Stimulated activated CD4-positive, alpha-beta T cell treated with anti-CD3 and anti-CD28 coated beads, TNF-alpha, amount 100 ng/mL, for 48 hours (primary cell): ENCODE results near the gene GALNT7.
"Not testable (repeated sequence)": the region's sequence is repeated elsewhere in the genome, so short reads cannot be mapped to it uniquely, and the experiment has no call there.

ENCODE experiments used
- DNase-seq, 3 donors: peaks; one replicate each; pipeline ENCODE4 v3.0.0-alpha.2; 2020; ENCODE audit warnings: low read depth in 3 of 3

Gene GALNT7

DNA sequence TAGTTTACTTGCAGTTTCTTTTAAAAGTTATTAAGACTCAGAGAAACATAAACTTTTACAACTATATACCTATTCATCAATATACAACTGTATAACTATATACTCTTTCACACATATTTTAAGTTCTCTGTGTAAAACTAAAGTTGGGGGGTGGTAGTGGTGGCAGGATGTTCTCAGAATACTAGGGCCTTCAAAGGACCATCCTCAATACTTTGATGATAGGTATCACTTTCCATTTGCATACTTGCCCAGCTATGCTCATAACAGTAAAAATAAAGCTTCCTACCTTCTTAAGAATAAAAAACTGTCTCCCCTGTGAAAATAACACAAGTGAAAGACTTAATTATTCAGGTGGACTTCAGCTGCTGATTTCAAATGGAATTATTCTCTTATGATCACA, 2.9 kb upstream of the GALNT7 start:
- DNase-seq, result no peak

DNA sequence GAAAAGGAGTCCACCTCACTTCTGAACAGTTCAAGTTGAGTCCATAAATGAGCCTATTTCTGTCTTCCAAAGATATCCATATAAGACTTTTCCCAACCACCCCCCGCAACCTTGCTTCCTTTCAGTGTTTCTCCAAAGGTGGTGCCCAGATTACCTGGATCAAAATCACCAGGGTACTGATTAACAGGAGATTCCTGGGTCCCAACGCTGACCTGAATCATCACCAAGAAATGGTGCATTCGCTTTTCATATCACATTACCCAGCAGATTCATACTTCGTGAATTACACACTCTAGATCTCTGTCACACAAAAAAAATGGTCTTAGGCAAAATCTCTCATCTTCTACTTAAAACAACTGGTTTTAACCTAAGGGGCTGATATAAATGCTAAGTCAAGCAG, 2.1 kb upstream of the GALNT7 start:
- DNase-seq, result no peak

DNA sequence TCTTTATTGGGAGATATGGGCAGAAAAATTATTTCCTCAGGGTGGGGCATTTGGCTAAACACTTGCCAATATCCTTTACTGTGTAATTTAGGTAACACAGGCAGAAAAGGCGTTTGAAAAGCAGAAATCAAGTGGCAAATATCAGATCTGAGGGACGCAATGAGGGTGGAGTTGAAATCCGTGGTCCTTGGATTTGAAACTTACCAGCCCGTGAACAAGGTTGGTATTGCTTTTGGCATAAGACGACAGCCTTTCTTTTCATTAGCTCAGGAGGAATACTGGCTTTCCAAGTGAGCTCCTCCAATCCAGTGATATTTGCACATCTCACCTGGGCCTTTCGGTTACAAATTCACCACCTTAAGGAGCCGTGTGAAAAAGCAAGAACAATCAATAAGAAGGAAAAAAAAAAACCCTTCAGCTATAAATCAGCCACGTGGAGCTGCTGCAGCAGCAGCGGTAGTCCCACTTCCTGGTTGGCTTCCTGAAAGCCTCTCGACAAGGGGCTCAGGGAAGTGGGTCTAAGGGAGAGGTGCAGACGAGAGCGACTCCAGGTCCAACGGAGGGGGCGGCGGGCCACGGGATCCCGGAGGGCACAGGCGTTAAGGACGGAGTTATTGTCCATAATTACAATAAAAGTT, 734 bp upstream of the GALNT7 start:
- DNase-seq, result no peak

DNA sequence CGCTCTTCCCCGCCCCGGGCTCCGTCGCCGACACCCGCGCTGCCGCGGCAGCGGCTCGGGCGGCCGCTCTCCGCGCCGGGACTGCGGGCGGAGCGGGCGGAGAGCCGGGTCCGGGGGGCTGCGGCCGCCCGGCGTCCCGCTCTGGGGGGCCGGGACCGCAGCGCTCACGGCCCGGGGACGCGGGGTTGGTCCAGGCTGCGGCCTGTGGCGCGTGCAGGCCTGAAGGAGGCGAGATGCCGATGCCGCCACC, 492 bp downstream of the GALNT7 start:
- DNase-seq, result peak in 1 of 3 donors; percentile 30

DNA sequence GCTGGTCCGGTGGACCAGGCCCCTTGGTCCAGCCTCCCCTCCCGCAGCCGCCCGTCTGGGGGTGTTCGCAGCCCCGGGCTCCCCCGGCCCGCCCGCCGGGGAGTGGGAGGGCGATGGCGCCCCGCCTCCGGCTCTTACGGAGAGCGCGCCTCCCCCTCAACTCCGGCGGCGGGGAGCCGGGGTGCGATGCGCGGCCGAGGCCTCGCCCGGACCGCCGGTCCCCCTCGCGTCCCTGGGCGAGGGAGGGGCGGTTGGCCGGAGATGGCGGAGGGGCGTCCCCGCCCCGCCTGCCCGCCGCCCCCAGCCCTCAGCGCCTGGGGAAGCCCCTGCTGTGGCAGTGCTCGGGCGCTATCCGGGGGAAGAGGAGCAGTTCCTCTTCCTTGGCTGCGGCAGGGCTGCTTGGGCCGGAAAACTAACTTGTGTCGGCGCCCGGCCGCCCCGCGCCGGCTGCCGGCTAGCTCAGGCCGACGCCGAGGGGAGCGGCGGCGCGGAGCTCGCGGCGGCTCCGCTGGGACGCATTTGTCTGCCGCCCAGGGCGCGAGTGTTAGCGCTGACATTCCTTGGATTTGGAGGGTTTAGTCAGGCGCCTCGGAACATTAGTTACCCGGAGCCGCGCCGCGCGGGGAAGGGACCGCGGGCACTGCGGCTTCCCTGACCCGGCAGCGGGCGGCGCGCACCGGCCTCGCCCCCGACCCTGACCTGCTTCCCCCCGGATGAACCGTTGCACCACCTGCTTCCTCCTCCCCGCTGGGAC, 994 bp downstream of the GALNT7 start:
- peak in 2 of 3 donors; percentile 29 to 38 for DNase-seq

DNA sequence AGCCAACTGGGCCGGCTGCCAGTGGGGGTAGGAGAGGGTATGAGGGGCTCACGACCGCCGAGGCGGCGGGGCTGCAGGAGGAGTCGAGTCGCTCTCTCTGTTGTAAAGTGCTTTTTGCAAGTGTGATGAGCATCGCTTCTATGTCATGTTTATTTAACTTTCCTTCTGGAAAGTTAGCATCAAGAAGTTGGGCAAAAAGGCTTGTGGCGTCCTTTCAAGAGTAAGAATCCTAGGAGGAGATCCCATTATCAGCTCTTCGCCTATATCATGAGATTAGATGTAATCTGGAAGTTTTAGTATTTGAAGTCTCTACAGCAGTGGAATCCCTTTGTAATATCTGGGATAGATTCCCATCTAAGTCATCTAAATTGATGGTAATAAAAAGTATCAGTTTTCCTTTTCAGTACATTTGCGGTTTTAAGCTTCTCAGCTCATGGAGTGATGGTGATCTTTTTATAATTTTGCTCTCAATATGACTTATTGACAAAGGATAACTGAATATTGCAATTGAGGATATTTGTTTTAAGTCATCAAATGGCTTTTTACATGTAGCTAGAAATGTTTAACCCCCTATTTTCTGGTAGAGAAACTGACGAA, 1.7 kb downstream of the GALNT7 start:
- no peak for DNase-seq

DNA sequence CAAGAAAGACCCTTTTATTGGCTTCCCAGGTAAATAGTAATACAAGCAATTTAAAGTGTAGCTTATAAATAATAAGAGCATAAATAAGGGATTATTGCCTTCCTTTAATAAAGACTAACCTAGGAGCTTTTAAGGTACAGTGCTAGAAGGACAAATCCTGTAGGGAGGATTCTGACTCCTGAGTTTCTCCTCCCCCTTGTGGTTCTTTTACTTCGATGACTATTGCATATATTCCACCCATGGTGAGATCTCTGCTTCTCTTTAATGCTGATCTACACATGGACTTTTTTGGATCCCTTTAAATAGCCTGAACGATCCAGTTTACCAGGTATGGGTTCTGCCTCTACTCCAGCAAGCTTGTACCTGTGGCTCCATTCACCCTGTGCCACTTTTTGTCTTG, 2.5 kb downstream of the GALNT7 start:
- no peak for DNase-seq

DNA sequence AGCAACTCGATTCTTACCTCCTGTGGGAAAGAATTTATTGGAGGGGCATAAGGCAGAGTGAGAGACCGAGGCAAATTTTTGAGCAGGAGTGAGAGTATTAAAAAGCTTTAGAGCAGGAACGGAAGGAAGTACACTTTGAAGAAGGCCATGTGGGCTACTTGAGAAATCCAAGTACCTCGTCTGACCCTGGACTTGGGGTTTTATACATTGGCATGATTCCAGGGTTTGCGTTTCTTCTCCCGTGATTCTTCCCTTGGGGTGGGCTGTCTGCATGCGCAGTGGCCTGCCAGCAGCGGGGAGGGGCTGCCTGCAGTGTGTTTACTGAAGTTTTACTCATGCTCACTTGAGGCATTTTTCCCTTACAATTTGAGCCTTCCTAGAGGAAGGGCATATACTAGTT, 3.4 kb downstream of the GALNT7 start:
- DNase-seq, result no peak

DNA sequence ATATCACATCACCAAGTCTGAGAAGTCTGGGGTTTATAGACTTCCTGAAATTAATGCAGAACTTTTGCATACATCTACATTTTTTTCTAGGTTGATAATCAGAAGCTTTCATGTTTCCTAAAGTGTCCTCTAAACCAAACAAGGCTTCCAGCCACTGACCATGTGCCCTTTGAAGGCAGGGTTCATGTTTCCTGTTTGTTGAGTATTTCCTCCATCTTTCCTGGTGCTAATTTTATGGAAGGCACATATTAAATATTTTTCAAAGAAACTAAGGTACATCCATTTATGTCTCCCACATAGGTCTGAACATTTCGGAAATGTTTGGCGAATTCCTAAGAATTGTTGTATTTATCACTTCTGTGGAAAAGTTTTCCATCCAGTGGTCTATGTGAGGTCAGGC, 5.6 kb downstream of the GALNT7 start:
- no peak for DNase-seq

DNA sequence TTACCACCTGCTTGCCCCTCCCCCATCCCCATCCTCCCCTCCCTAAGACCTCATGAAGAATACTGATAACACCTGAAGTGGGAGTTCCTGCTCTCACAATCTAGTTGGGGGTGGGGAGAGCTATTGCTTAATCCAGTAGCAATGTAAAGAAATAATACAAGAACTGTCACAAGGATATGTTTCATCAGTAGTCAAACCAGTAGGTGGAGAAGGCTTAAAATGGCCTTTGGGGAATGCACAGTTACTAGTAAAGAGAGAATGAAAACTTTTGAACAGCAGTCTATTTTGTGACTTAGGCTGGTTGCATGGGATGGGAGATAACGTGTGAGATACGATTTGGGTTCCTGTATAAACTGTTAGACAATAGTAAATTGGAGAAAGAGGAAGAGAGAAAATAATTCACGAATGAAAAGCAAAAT, 6.0 kb downstream of the GALNT7 start:
- DNase-seq, result no peak

DNA sequence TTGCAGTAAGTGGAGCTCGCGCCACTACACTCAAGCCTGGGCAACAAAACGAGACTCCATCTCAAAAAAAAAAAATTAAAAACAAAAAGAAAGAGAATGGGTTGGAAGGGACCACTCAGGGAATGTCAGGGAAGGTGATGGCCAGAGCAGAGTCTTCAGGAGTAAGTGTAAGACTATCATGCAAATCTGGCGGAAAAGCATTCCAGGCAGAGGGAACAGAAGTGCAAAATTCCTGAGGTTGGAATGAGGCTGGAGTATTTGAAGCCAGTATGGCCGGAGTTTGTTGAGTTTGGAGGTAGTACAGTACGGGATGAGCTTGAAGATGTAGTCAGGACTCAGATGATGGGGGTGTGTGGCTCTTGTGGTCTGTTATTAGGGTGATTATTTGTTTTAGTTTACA, 7.4 kb downstream of the GALNT7 start:
- DNase-seq, result no peak

DNA sequence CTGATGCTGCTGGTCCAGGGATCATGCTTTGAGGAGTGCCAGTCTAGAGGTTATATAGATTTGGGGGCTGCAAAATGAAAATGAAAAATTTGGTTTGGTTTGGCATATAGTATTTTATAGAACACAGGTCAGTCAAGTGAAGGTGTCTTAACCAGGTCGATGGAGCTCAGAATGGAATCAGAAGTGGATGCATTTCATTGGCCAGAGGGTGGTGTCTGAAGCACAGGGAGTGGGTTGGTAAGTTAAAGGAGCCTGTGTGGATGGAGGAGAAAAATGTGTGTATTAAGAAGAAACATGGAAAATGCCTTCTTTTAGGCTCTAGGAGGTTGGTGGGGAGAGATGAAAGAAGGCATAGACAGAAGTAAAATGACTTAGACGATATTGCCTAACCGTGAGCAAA, 8.6 kb downstream of the GALNT7 start:
- DNase-seq, result no peak

DNA sequence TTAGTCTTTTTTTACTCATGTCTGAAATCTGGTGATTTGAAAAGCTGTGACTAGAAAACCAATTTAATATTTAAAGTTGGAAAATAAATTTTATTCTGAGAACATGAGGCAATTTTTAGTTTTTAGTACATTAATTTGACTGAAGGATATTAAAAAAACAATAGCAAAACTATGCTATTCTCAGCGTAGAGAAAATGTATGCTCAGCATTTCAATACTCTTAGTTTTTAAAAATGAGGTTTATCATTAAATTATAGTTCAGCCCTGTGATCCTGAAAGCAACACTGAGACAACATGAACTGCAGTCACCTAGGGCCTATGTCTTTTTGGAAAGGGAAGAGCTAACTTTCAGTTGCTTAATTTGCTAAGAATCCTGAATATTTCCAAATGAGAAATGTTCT, 9.5 kb downstream of the GALNT7 start:
- DNase-seq, result no peak

DNA sequence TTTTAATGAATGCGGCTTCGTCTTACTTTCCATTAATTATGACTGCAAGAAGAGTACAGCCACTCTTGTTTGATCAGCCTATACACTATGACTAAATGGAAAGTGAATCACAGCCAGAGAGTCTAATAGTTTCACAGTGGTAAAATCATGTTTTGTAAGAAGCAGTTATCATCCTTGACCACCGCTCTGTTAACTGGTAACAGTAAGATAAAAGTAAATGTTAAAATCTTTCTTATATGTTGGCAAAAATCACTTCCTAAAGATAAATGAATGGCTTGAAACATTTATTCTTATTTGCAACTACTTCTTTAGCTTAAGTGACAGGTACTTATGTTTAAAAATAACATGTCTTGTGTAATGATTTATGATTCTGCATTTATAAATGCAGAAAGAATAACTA, 13.2 kb downstream of the GALNT7 start:
- no peak for DNase-seq

DNA sequence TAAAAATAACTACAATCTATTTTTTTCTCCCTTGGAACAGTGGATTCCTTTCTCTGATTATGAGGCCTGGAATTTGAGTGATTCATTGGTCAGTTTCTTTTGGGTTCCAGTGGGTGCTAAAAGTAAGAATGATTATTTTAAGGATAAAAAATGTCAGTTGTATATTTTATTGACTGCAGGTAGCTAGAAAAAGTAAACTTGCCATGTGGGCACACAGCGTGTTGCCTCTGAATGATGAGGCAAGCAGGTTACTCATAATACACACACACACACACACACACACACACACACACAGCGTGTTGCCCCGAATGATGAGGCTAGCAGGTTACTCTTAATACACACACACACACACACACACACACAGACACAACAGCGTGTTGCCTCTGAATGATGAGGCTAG, 13.8 kb downstream of the GALNT7 start:
- no peak for DNase-seq

DNA sequence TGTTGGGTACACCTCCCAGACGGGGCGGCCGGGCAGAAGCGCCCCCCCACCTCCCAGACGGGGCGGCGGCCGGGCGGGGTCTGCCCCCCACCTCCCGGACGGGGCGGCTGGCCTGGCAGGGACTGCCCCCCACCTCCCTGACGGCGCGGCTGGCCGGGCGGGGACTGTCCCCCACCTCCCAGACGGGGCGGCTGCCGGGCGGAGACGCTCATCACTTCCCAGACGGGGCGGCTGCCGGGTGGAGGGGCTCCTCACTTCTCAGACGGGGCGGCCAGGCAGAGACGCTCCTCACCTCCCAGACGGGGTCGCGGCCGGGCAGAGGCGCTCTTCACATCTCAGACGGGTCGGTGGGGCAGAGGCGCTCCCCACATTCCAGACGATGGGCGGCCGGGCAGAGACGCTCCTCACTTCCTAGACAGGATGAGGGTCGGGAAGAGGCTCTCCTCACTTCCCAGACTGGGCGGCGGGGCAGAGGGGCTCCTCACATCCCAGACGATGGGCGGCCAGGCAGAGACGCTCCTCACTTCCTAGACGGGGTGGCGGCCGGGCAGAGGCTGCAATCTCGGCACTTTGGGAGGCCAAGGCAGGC, 15.1 kb downstream of the GALNT7 start:
- not testable (repeated sequence) for DNase-seq

DNA sequence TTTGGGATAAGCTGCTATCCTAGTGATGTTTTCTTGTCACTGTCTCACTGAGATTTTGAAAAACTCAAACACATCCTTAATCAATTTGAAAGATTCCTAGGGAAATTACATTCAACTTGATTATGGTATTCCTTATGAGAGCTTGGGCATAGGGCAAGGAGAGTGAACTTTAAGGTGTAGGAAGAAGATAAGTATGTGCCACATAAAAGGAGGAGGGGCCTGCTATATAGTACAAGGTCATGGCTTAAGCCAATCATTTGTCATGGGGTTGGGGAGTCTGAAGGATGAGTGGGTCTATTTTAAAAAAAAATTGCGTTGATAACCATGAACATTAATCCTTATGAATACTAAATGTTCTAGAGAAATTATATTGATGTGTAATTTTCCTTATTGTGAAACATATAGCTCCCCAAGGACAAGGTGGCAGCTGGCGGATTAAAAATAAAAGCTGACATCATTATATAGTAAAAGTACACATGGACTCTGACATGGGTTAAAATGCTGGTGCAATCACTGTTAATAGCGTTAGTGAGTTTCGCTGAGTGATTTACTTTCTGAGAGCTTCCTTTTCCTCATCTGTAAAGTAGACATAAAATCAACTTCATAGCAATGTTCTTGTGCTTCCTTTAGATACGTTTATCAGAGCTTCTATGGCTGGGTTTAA, 17.4 kb downstream of the GALNT7 start:
- no peak for DNase-seq

DNA sequence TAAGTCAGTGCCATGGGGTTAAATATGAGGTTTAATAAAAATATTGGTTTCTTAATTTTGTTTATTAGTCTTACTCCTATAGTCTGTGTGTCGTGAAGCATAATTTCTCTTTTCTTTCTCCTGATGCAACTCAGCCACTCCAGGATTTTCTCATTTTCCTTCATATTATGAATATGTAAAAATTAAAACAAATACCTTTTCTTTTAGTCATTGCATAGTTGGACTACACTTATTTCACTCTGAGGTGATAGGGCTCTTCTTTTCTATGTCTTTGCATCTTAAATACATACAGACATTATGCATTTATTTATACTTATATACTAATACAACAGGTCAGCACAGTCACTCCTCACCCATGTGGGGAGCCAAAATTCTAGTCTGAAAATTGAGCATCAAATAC, 19.1 kb downstream of the GALNT7 start:
- no peak for DNase-seq

DNA sequence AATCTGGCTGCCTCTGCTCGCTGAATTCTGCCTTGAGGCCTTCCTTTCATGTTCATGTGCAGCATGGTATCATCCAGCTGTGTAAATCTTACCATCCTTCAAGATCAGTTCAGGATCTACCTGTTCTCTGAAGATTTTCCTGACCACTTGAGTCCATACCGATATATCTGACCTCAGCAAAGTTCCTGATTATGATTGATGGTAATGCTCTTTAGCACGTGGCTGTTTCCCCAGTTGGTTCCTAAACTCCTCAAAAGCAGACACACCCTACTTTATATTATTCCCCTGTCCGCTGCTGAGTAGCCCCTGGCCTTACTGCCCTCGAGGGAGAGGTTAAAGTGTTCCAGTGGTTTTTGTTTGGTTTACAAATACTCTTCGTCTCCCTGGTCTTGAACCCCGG, 20.0 kb downstream of the GALNT7 start:
- no peak for DNase-seq

DNA sequence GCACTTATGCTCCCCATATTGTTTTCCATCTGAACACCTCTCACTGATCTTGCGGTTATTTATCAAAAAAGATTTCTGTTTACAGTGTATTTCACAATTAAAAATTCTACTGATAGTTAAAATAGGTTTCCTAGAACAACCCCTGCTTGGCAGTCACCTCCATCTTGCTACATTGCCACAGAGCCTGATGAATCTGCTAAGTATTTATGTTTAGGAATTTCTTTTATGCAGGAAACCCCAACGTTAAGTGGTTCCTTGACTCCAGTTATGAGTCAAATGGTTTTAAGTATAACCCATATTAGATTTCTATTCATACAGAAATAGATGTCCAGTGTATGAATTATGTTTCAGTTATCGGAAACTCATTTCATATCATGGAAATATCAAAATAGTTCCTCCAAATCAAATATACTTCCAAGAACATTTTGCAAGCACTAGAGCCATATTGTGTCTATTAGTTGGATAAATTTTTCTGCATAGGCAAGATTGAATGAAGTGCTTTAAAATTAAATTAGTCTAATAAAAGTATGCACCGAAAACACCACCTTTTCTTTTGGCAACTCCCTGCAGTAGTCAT, 20.6 kb downstream of the GALNT7 start:
- DNase-seq, result no peak

DNA sequence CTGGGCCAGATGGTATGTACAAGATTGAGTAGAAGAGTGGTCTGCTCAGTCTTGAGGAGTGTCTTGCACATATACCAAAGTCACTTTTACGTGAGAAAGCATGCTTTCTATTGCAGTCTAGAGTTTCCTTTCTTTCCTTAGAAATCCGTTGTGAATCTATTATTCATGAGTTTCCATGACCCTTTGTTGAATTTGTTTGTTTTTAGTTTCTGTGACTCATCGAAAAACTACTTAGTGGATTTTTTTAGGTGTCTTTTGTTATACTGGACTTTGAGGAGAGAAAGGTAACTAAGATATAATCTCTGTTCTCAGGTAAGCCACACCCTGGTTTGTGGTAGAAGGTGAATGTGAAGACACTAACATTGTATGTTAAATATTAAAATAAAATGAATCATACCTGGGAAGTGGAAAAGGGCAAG, 23.0 kb downstream of the GALNT7 start:
- no peak for DNase-seq
